ENCODE data around the gene BPHL. TPM values are rescaled to one million over a fixed set of nuclear protein-coding genes. Genes with fewer than 3 reads are reported as not detected.

The BPHL gene
- polyA plus RNA-seq, 1 donor from 2014 or later: 74.9 TPM

DNA sequence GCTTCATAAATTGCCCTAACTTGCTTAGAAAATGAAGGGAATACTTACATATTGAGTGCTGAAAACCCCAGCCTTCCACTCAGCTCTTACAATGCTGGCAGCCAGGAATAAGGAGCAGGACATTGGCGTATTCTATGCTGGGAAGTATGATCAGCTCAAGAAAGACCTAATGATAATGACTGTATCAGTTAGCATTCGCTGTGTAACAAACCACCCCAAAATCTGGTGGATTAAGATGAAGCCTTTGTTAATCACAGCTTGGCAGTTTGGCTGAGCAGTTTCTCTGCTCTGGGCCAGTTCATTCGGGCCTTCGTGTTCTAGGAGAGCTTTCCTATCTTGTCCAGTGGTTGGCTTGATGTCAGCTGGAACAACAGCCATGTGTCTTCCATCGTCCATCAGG is 72.3 kb downstream of the BPHL start:
- peaks cover 4% of the 10 kb centered on the region for H3F3A ChIP-seq (ENCODE audit: insufficient read depth, low read length, poor library complexity, severe bottlenecking)
- H3K36me3 ChIP-seq (ENCODE audit: insufficient read depth, low read length): no peaks in the 10 kb centered on the region
- no peaks in the 10 kb centered on the region for H4K20me1 ChIP-seq (ENCODE audit: insufficient read depth)
- no peak overlapping the region for H3K9ac ChIP-seq (ENCODE audit: low read length)
- no peaks in the 10 kb centered on the region for H3K9me2 ChIP-seq (ENCODE audit: insufficient read depth, low read length)
- H3K4me3 ChIP-seq (ENCODE audit: low read length): no peak overlapping the region
- no peaks in the 10 kb centered on the region for H3K27me3 ChIP-seq (ENCODE audit: insufficient read depth, low read depth, low read length)
- no peak overlapping the region for H3K4me2 ChIP-seq (ENCODE audit: low read length)
- TF ChIP-seq POLR2AphosphoS5 (IDR thresholded peaks at IDR 0.05) (no peak), EZH2 (IDR thresholded peaks at IDR 0.05; ENCODE audit: borderline replicate concordance, insufficient read depth, low read length, poor library complexity, severe bottlenecking) (no peak), SMC3 (conservative IDR thresholded peaks at IDR 0.05; ENCODE audit: poor library complexity) (no peak), RAD21 (conservative IDR thresholded peaks at IDR 0.05) (no peak), EP300 (conservative IDR thresholded peaks at IDR 0.05; ENCODE audit: poor library complexity, severe bottlenecking) (no peak), TAF1 (IDR thresholded peaks at IDR 0.05; ENCODE audit: low read depth) (no peak), MXI1 (conservative IDR thresholded peaks at IDR 0.05; ENCODE audit: poor library complexity, severe bottlenecking) (no peak)
- TF ChIP-seq, protein P1, sequence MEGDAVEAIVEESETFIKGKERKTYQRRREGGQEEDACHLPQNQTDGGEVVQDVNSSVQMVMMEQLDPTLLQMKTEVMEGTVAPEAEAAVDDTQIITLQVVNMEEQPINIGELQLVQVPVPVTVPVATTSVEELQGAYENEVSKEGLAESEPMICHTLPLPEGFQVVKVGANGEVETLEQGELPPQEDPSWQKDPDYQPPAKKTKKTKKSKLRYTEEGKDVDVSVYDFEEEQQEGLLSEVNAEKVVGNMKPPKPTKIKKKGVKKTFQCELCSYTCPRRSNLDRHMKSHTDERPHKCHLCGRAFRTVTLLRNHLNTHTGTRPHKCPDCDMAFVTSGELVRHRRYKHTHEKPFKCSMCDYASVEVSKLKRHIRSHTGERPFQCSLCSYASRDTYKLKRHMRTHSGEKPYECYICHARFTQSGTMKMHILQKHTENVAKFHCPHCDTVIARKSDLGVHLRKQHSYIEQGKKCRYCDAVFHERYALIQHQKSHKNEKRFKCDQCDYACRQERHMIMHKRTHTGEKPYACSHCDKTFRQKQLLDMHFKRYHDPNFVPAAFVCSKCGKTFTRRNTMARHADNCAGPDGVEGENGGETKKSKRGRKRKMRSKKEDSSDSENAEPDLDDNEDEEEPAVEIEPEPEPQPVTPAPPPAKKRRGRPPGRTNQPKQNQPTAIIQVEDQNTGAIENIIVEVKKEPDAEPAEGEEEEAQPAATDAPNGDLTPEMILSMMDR (IDR thresholded peaks at IDR 0.05; ENCODE audit: poor library complexity, severe bottlenecking): no peak
- TF ChIP-seq, protein P2, sequence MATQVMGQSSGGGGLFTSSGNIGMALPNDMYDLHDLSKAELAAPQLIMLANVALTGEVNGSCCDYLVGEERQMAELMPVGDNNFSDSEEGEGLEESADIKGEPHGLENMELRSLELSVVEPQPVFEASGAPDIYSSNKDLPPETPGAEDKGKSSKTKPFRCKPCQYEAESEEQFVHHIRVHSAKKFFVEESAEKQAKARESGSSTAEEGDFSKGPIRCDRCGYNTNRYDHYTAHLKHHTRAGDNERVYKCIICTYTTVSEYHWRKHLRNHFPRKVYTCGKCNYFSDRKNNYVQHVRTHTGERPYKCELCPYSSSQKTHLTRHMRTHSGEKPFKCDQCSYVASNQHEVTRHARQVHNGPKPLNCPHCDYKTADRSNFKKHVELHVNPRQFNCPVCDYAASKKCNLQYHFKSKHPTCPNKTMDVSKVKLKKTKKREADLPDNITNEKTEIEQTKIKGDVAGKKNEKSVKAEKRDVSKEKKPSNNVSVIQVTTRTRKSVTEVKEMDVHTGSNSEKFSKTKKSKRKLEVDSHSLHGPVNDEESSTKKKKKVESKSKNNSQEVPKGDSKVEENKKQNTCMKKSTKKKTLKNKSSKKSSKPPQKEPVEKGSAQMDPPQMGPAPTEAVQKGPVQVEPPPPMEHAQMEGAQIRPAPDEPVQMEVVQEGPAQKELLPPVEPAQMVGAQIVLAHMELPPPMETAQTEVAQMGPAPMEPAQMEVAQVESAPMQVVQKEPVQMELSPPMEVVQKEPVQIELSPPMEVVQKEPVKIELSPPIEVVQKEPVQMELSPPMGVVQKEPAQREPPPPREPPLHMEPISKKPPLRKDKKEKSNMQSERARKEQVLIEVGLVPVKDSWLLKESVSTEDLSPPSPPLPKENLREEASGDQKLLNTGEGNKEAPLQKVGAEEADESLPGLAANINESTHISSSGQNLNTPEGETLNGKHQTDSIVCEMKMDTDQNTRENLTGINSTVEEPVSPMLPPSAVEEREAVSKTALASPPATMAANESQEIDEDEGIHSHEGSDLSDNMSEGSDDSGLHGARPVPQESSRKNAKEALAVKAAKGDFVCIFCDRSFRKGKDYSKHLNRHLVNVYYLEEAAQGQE (IDR thresholded peaks at IDR 0.05; ENCODE audit: borderline replicate concordance): no peak
- H2AFZ ChIP-seq (ENCODE audit: low read depth, low read length): no peak overlapping the region
- no peak overlapping the region for H3K27ac ChIP-seq (ENCODE audit: low read length)
- peaks cover 3% of the 10 kb centered on the region for H3K79me2 ChIP-seq (replicated peaks; ENCODE audit: insufficient read depth, low read length)
- H3K9me3 ChIP-seq (ENCODE audit: low read length): no peaks in the 10 kb centered on the region

DNA sequence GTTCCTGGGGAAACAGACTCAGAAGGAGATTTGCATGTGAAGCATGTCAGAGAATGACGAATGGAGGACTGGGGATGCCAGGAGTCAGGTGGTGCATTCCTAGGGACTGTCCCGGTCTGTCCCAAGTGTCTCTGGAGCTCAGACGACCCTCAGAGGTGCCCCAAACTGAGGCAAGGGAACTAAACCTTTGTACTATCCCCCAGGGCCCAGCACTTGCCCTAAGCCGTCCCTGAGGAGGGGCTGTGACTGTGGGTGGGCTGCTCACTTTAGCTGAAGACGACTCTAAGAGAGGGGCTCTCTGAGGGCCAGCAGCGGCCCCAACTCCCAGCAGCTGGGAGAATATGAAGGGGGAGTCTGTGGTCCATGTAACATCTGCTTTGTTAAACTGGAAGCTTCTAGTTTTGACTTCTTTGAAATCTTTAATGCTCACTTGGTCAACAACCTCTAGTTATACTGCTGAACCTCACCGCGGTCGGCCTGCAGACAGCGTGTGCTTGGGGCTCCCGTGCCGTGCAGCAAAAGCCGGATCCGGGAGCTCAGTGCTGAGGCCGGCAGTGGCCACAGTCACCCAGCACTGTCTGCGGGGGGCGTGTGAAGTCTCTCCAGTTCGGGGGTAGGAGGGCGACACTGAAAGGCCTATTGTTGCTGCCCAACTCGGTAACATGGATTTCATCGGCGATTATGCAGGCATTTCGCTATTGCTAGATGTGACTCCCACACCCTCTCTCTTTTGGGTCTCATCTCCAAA is 74.8 kb downstream of the BPHL start:
- Histone ChIP-seq H3F3A (ENCODE audit: insufficient read depth, low read length, poor library complexity, severe bottlenecking) (peaks cover 4% of the 10 kb centered on the region), H3K9ac (ENCODE audit: low read length) (peak overlapping the region; percentile 89), H3K4me3 (ENCODE audit: low read length) (no peak overlapping the region), H3K9me3 (ENCODE audit: low read length) (no peaks in the 10 kb centered on the region), H3K27ac (ENCODE audit: low read length) (peak overlapping the region; percentile 100), H3K36me3 (ENCODE audit: insufficient read depth, low read length) (no peaks in the 10 kb centered on the region), H3K79me2 (replicated peaks; ENCODE audit: insufficient read depth, low read length) (peaks cover 3% of the 10 kb centered on the region), H3K9me2 (ENCODE audit: insufficient read depth, low read length) (no peaks in the 10 kb centered on the region), H4K20me1 (ENCODE audit: insufficient read depth) (no peaks in the 10 kb centered on the region), H3K27me3 (ENCODE audit: insufficient read depth, low read depth, low read length) (no peaks in the 10 kb centered on the region), H3K4me2 (ENCODE audit: low read length) (peak overlapping the region; percentile 19), H2AFZ (ENCODE audit: low read depth, low read length) (no peak overlapping the region)
- TF ChIP-seq EP300 (conservative IDR thresholded peaks at IDR 0.05; ENCODE audit: poor library complexity, severe bottlenecking): no peak
- TF ChIP-seq RAD21 (conservative IDR thresholded peaks at IDR 0.05): no peak
- TF ChIP-seq, protein P1 (IDR thresholded peaks at IDR 0.05; ENCODE audit: poor library complexity, severe bottlenecking): no peak
- no peak for TF ChIP-seq SMC3 (conservative IDR thresholded peaks at IDR 0.05; ENCODE audit: poor library complexity)
- TF ChIP-seq, protein P2 (IDR thresholded peaks at IDR 0.05; ENCODE audit: borderline replicate concordance): no peak
- no peak for TF ChIP-seq TAF1 (IDR thresholded peaks at IDR 0.05; ENCODE audit: low read depth)
- no peak for TF ChIP-seq POLR2AphosphoS5 (IDR thresholded peaks at IDR 0.05)
- no peak for TF ChIP-seq EZH2 (IDR thresholded peaks at IDR 0.05; ENCODE audit: borderline replicate concordance, insufficient read depth, low read length, poor library complexity, severe bottlenecking)
- no peak for TF ChIP-seq MXI1 (conservative IDR thresholded peaks at IDR 0.05; ENCODE audit: poor library complexity, severe bottlenecking)
